ENCODE data around the gene LYST.

The LYST gene

GRCh38 chr1:235614442-235614954 lies 252.2 kb downstream of the LYST start:
- H3K36me3 ChIP-seq (ENCODE audit: control insufficient read depth, insufficient read depth, low read length), result no peaks in the 10 kb centered on the region
- H3K4me1 ChIP-seq (ENCODE audit: control insufficient read depth, insufficient read depth, low read length), result no peaks in the 10 kb centered on the region
- no peaks in the 10 kb centered on the region for H3K9me3 ChIP-seq (ENCODE audit: control insufficient read depth, insufficient read depth, low read length)
- H3K9ac ChIP-seq (ENCODE audit: low read depth, low read length), result no peak overlapping the region
- no peak overlapping the region for H3K27ac ChIP-seq (ENCODE audit: low read depth, low read length)
- H3K4me3 ChIP-seq (ENCODE audit: low read depth, low read length), result no peak overlapping the region
- no peaks in the 10 kb centered on the region for H3K27me3 ChIP-seq (ENCODE audit: control insufficient read depth, insufficient read depth, low read length)

DNA sequence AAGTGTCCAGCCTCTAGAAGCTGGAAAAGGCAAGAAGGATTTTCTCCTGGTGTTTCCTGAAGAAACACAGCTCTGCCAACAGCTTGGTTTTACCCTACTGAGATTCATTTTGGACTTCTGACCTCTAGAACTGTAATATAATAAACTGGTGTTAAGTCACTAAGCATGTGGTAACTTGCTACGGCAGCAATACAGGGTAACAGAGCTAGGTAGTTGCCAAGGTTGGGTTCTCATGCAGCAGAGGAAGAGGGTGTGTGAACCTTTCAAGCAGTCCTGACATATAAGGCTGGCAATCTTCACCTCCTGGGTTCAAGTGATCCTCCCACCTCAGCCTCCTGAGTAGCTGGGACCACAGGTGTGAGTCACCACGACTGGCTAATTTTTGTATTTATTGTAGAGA lies 253.1 kb downstream of the LYST start:
- Histone ChIP-seq H3K9me3 (ENCODE audit: control insufficient read depth, insufficient read depth, low read length) (no peaks in the 10 kb centered on the region), H3K36me3 (ENCODE audit: control insufficient read depth, insufficient read depth, low read length) (no peaks in the 10 kb centered on the region), H3K27ac (ENCODE audit: low read depth, low read length) (no peak overlapping the region)

DNA sequence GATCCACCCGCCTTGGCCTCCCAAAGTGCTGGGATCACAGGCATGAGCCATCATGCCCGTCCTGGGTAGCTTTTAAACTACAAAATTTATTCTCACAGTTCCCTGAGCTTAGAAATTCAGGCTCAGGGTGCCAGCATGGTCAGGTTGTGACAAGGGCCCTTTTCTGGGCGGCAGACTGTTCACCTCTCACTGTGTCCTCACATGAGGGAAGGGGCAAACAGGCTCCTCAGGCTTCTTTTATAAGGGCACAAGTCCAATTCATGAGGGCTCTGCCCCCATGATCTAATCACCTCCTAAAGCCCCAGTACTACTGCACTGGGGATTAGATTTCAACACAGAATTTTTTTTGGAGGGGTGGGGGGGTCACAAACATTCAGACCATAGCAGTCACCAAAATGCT lies 253.9 kb downstream of the LYST start:
- H3K4me1 ChIP-seq (ENCODE audit: control insufficient read depth, insufficient read depth, low read length), result no peaks in the 10 kb centered on the region
- H3K4me3 ChIP-seq (ENCODE audit: low read depth, low read length), result no peak overlapping the region

More for the DNA sequence above, 253.1 kb downstream of the LYST start:
- Histone ChIP-seq H3K4me3 (ENCODE audit: low read depth, low read length) (no peak overlapping the region), H3K4me1 (ENCODE audit: control insufficient read depth, insufficient read depth, low read length) (no peaks in the 10 kb centered on the region), H3K27me3 (ENCODE audit: control insufficient read depth, insufficient read depth, low read length) (no peaks in the 10 kb centered on the region), H3K9ac (ENCODE audit: low read depth, low read length) (no peak overlapping the region)

More for the DNA sequence above, 253.9 kb downstream of the LYST start:
- no peaks in the 10 kb centered on the region for H3K9me3 ChIP-seq (ENCODE audit: control insufficient read depth, insufficient read depth, low read length)
- H3K27ac ChIP-seq (ENCODE audit: low read depth, low read length), result no peak overlapping the region
- H3K27me3 ChIP-seq (ENCODE audit: control insufficient read depth, insufficient read depth, low read length), result no peaks in the 10 kb centered on the region
- H3K36me3 ChIP-seq (ENCODE audit: control insufficient read depth, insufficient read depth, low read length), result no peaks in the 10 kb centered on the region
- H3K9ac ChIP-seq (ENCODE audit: low read depth, low read length), result no peak overlapping the region
